Right cardiac atrium (tissue), 5 donors: ENCODE data around the gene DPEP2. TPM values are rescaled to one million over a fixed set of nuclear protein-coding genes. Genes with fewer than 3 reads are reported as not detected.
A peak's percentile ranks its signal among the peaks of the same experiment; 100 is the strongest.
"Not testable (repeated sequence)": the region's sequence is repeated elsewhere in the genome, so short reads cannot be mapped to it uniquely, and the experiment has no call there.

Source experiments
- ATAC-seq, 2 donors: fragments of 200-7000 bp; cut with Tn5 transposase; one replicate each; pipeline versions ENCODE4 v1.8.0 to v1.9.1; 2020; ENCODE audit warnings: moderate library complexity in 2 of 2, mild to moderate bottlenecking in 1 of 2
- DNase-seq, 3 donors: peaks; one replicate each; pipeline ENCODE4 v3.0.0-alpha.2; 2020
- H3K27ac ChIP-seq: one replicate; pipeline ENCODE4 v1.5.1; 2013; ENCODE audit warnings: mild to moderate bottlenecking, low read length, control low read depth, moderate library complexity
- H3K27me3 ChIP-seq: one replicate; pipeline ENCODE4 v1.6.1; 2013; ENCODE audit not compliant: control insufficient read depth, insufficient read depth
- H3K4me1 ChIP-seq: one replicate; pipeline ENCODE4 v1.6.1; 2013; ENCODE audit warnings: low read length; ENCODE audit not compliant: control insufficient read depth, insufficient read depth
- H3K4me3 ChIP-seq: one replicate; pipeline ENCODE4 v1.5.1; 2013; ENCODE audit warnings: low read length, control low read depth
- H3K9me3 ChIP-seq: one replicate; pipeline ENCODE4 v1.6.1; 2013; ENCODE audit warnings: low read length; ENCODE audit not compliant: control insufficient read depth
- WGBS: extraction: QIAGEN DNeasy Blood & Tissue Kit; methylation state at CpG from one replicate; pipeline ENCODE4 v1.1.7; 2013; 5-methylcytosine and 5-hydroxymethylcytosine counted together
- intact Hi-C, 4 donors: fragments of 100-400 bp; cut with DNase I; formaldehyde crosslinking; loops; one replicate each; pipeline versions ENCODE4 v1.11.0 to v1.14.0; 2022 to 2023
- polyA plus RNA-seq: library from polyadenylated mRNA; stranded (reverse); fragments of 200-250 nt; gene quantifications from one replicate; pipeline ENCODE4 v1.2.3, GENCODE V29; 2013
- total RNA-seq, 4 donors: library from RNA; stranded (reverse); fragmentation: NEBNext Ultra II Directional; extraction: Animal tissue kit (Norgen Biotek cat#: 25700); gene quantifications; one replicate each; pipeline ENCODE4 v1.2.1, GENCODE V29; 2021
- donor health status: healthy with polysubstance abuse.
- donor health status: DM: no; HTN: yes; CAD: no.
- donor health status: DM: no; HTN: no; CAD: no.
- donor health status: DM: no; HTN: yes; CAD: no; lungs with severe emphysema.
- donor health status: DM: yes; HTN: yes; CAD: no.

The DPEP2 gene
- total and polyA plus RNA-seq, 5 donors, result 1.2 to 2.7 (median 1.5) TPM

GRCh38 chr16:68005211-68005610 is 5.9 kb upstream of the DPEP2 start:
- intact Hi-C loops, result no loop called here
- Histone ChIP-seq H3K4me3 (no peak overlapping the region), H3K27ac (no peak overlapping the region), H3K9me3 (no peaks in the 10 kb centered on the region), H3K4me1 (no peaks in the 10 kb centered on the region), H3K27me3 (no peaks in the 10 kb centered on the region)
- peak in 1 of 3 donors; percentile 1 for DNase-seq
- ATAC-seq, result no peak
- 81% methylated on average over 9 of the region's 9 CpGs for WGBS

- ATAC-seq (no peak), DNase-seq (no peak)
- Histone ChIP-seq H3K4me1 (no peaks in the 10 kb centered on the region), H3K4me3 (no peak overlapping the region), H3K9me3 (no peaks in the 10 kb centered on the region), H3K27ac (no peak overlapping the region), H3K27me3 (no peaks in the 10 kb centered on the region)
- WGBS, result 82% methylated on average over 4 of the region's 4 CpGs
- intact Hi-C loops, result no loop called here
These were observed 3.7 kb upstream of the DPEP2 start for GRCh38 chr16:68003031-68003430.

- intact Hi-C loops, result no loop called here
- no peaks in the 10 kb centered on the region for H3K9me3 ChIP-seq
- no peak overlapping the region for H3K4me3 ChIP-seq
- H3K4me1 ChIP-seq, result no peaks in the 10 kb centered on the region
- DNase-seq (peak in 1 of 3 donors; percentile 12), ATAC-seq (peak; percentile 67 to 92)
- H3K27me3 ChIP-seq, result no peaks in the 10 kb centered on the region
- 49% methylated on average over 3 of the region's 3 CpGs for WGBS
- H3K27ac ChIP-seq, result peak overlapping the region; percentile 47
These were observed 1.2 kb upstream of the DPEP2 start for GRCh38 chr16:68000450-68000849.

GRCh38 chr16:67999985-68000384 is 701 bp upstream of the DPEP2 start:
- Histone ChIP-seq H3K4me1 (no peaks in the 10 kb centered on the region), H3K27ac (peak overlapping the region; percentile 47), H3K27me3 (no peaks in the 10 kb centered on the region), H3K4me3 (no peak overlapping the region), H3K9me3 (no peaks in the 10 kb centered on the region)
- ATAC-seq (peak; percentile 24 to 35), DNase-seq (no peak)
- intact Hi-C loops, result loop anchor here in 2 of 4 donors (10.0 kb wide), 2 partner anchors 225 to 235 kb away; partner anchors contain the start of gene ESRP2 (in 1 of the 2)
- 63% methylated on average over 2 of the region's 2 CpGs for WGBS

GRCh38 chr16:67998231-67998778 is 979 bp downstream of the DPEP2 start:
- DNase-seq, result peak in 1 of 3 donors; percentile 55
- not testable (repeated sequence) for H3K4me3 ChIP-seq, ATAC-seq, H3K27ac ChIP-seq, H3K4me1 ChIP-seq, H3K27me3 ChIP-seq, H3K9me3 ChIP-seq
- 94% methylated on average over 36 of the region's 36 CpGs for WGBS
- intact Hi-C loops, result loop anchor here in 2 of 4 donors (10.0 kb wide), 2 partner anchors 226 to 236 kb away; partner anchors contain the start of gene ESRP2 (in 1 of the 2)

GRCh38 chr16:67996666-67997065 is 2.6 kb downstream of the DPEP2 start:
- DNase-seq (no peak), ATAC-seq (no peak)
- Histone ChIP-seq H3K27me3 (no peaks in the 10 kb centered on the region), H3K27ac (no peak overlapping the region), H3K9me3 (no peaks in the 10 kb centered on the region), H3K4me3 (no peak overlapping the region), H3K4me1 (peaks cover 4% of the 10 kb centered on the region)
- 95% methylated on average over 5 of the region's 5 CpGs for WGBS
- intact Hi-C loops, result loop anchor here in 2 of 4 donors (10.0 kb wide), 2 partner anchors 228 to 238 kb away; partner anchors contain the start of gene ESRP2 (in 1 of the 2)

- H3K27ac ChIP-seq, result no peak overlapping the region
- no peaks in the 10 kb centered on the region for H3K9me3 ChIP-seq
- peaks cover 4% of the 10 kb centered on the region for H3K4me1 ChIP-seq
- ATAC-seq, result no peak
- WGBS, result 83% methylated on average over 5 of the region's 5 CpGs
- no peak overlapping the region for H3K4me3 ChIP-seq
- DNase-seq, result no peak
- intact Hi-C loops, result loop anchor here in 2 of 4 donors (10.0 kb wide), 2 partner anchors 229 to 239 kb away; partner anchors contain the start of gene ESRP2 (in 1 of the 2)
- H3K27me3 ChIP-seq, result no peaks in the 10 kb centered on the region
These were observed 3.9 kb downstream of the DPEP2 start for GRCh38 chr16:67995423-67995822.

- H3K27ac ChIP-seq, result peak overlapping the region; percentile 16
- 54% methylated on average over 5 of the region's 6 CpGs for WGBS
These were observed 5.3 kb downstream of the DPEP2 start for GRCh38 chr16:67994040-67994408.

GRCh38 chr16:67993207-67994039 is 5.9 kb downstream of the DPEP2 start:
- peak overlapping the region; percentile 31 for H3K4me3 ChIP-seq
- WGBS, result 9% methylated on average over 39 of the region's 39 CpGs
- no peaks in the 10 kb centered on the region for H3K27me3 ChIP-seq
- H3K27ac ChIP-seq, result peak overlapping the region; percentile 16
- no peaks in the 10 kb centered on the region for H3K9me3 ChIP-seq
- DNase-seq, result peak; percentile 88 to 96 (median 94)
- intact Hi-C loops, result loop anchor here in 3 of 4 donors (2.0 to 10.0 kb wide), 4 partner anchors 71 to 241 kb away; partner anchors contain the start of gene ESRP2 (in 1 of the 3)
- H3K4me1 ChIP-seq, result peaks cover 4% of the 10 kb centered on the region
- peak; percentile 93 for ATAC-seq

More at GRCh38 chr16:67994040-67994408, 5.3 kb downstream of the DPEP2 start:
- not testable (repeated sequence) for H3K4me3 ChIP-seq, DNase-seq, H3K4me1 ChIP-seq, ATAC-seq, H3K27me3 ChIP-seq, H3K9me3 ChIP-seq
- intact Hi-C loops, result loop anchor here in 2 of 4 donors (10.0 kb wide), 2 partner anchors 231 to 241 kb away; partner anchors contain the start of gene ESRP2 (in 1 of the 2)

GRCh38 chr16:67992661-67993206 is 6.5 kb downstream of the DPEP2 start:
- DNase-seq, result no peak
- Histone ChIP-seq H3K27me3 (no peaks in the 10 kb centered on the region), H3K4me1 (peaks cover 4% of the 10 kb centered on the region), H3K27ac (no peak overlapping the region), H3K9me3 (no peaks in the 10 kb centered on the region), H3K4me3 (no peak overlapping the region)
- WGBS, result 77% methylated on average over 20 of the region's 20 CpGs
- intact Hi-C loops, result loop anchor here in 3 of 4 donors (2.0 to 10.0 kb wide), 4 partner anchors 72 to 242 kb away; partner anchors contain the start of gene ESRP2 (in 1 of the 3)
- peak; percentile 13 to 24 for ATAC-seq
